HepG2 (cell line): ENCODE data around the gene RBM34. TPM values are rescaled to one million over a fixed set of nuclear protein-coding genes. Genes with fewer than 3 reads are reported as not detected.

Experiments used
- CSRNP2 ChIP-seq: sonication (generic); formaldehyde crosslinking; conservative IDR thresholded peaks from 2 replicates; pipeline ENCODE4 v1.8.0; 2022; ENCODE audit warnings: low read depth, missing genetic modification reagents
- DDIT3 ChIP-seq: sonication (generic); formaldehyde crosslinking; IDR thresholded peaks from 2 replicates; pipeline ENCODE4 v1.4.0; 2020; ENCODE audit warnings: mild to moderate bottlenecking, missing genetic modification reagents
- ELF3 ChIP-seq: IDR thresholded peaks from 2 replicates; pipeline ENCODE4 v1.6.1; 2016; ENCODE audit warnings: missing genetic modification reagents, missing compliant biosample characterization
- FOXO1 ChIP-seq: sonication (generic); formaldehyde crosslinking; IDR thresholded peaks from 2 replicates; pipeline ENCODE4 v1.4.0; 2020; ENCODE audit warnings: missing genetic modification reagents
- HNRNPL ChIP-seq: fragments of 200-400 bp; formaldehyde crosslinking; IDR thresholded peaks from 2 replicates; pipeline ENCODE4 v1.6.1; 2017; ENCODE audit warnings: mild to moderate bottlenecking, low read depth, low read length
- MEIS1 ChIP-seq: sonication (generic); formaldehyde crosslinking; IDR thresholded peaks from 2 replicates; pipeline ENCODE4 v1.9.0; 2021; ENCODE audit warnings: mild to moderate bottlenecking, missing genetic modification reagents, moderate library complexity, borderline replicate concordance
- MLXIP ChIP-seq: sonication (generic); formaldehyde crosslinking; IDR thresholded peaks from 2 replicates; pipeline ENCODE4 v1.9.0; 2021; ENCODE audit warnings: missing genetic modification reagents, borderline replicate concordance
- POLR2AphosphoS5 ChIP-seq: IDR thresholded peaks from 2 replicates; pipeline ENCODE4 v1.6.1; 2012; ENCODE audit warnings: low read depth, low read length
- SALL2 ChIP-seq: sonication (generic); formaldehyde crosslinking; IDR thresholded peaks from 2 replicates; pipeline ENCODE4 v1.8.1; 2023; ENCODE audit warnings: mild to moderate bottlenecking, missing genetic modification reagents, inconsistent platforms
- SIN3A ChIP-seq: IDR thresholded peaks from 2 replicates; pipeline ENCODE4 v1.6.1; 2011; ENCODE audit warnings: low read depth, mild to moderate bottlenecking, control low read depth, low read length, borderline replicate concordance
- SPEN ChIP-seq: sonication (generic); formaldehyde crosslinking; IDR thresholded peaks from 2 replicates; pipeline ENCODE4 v1.5.1; 2020; ENCODE audit warnings: low read depth, mild to moderate bottlenecking, missing genetic modification reagents
- SUZ12 ChIP-seq: fragments of 150-350 bp; IDR thresholded peaks from 2 replicates; pipeline ENCODE4 v1.6.1; 2014; ENCODE audit warnings: low read depth, low read length
- TIGD3 ChIP-seq: sonication (generic); formaldehyde crosslinking; IDR thresholded peaks from 2 replicates; pipeline ENCODE4 v1.5.1; 2020; ENCODE audit warnings: mild to moderate bottlenecking, missing genetic modification reagents, borderline replicate concordance
- TP53 ChIP-seq: sonication (generic); formaldehyde crosslinking; conservative IDR thresholded peaks from 2 replicates; pipeline ENCODE4 v1.4.0; 2020; ENCODE audit warnings: missing genetic modification reagents
- TSC22D2 ChIP-seq: sonication (generic); formaldehyde crosslinking; IDR thresholded peaks from 2 replicates; pipeline ENCODE4 v1.5.1; 2020; ENCODE audit warnings: missing genetic modification reagents, mild to moderate bottlenecking, borderline replicate concordance
- ZNF276 ChIP-seq: sonication (generic); formaldehyde crosslinking; IDR thresholded peaks from 2 replicates; pipeline ENCODE4 v1.4.0; 2020; ENCODE audit warnings: mild to moderate bottlenecking, low read depth, missing genetic modification reagents
- ZNF691 ChIP-seq: sonication (generic); formaldehyde crosslinking; IDR thresholded peaks from 2 replicates; pipeline ENCODE4 v1.4.0; 2020; ENCODE audit warnings: missing genetic modification reagents, low read depth, mild to moderate bottlenecking, borderline replicate concordance
- ZNF850 ChIP-seq: sonication (generic); formaldehyde crosslinking; conservative IDR thresholded peaks from 2 replicates; pipeline ENCODE4 v1.9.0; 2021; ENCODE audit warnings: mild to moderate bottlenecking, missing genetic modification reagents
- polyA plus RNA-seq, 8 experiments: library from polyadenylated mRNA; depleted of rRNA in 3 of 8; stranded (reverse) in 7 of 8; unstranded in 1 of 8; fragments of >200 nt; fragmentation: Illumina TruSeq in 4 of 8; extraction: Trizol in 4 of 8; gene quantifications; 2 replicates each; pipeline versions ENCODE4 v1.2.1 to v1.2.3, GENCODE V29; 2011 to 2016; ENCODE audit warnings: low read depth in 4 of 8, missing spikeins in 1 of 8, mixed read lengths in 1 of 8; ENCODE audit not compliant: insufficient read depth in 1 of 8
- total RNA-seq, 5 experiments: library from RNA; depleted of rRNA; stranded (reverse); fragments of >200 nt; fragmentation: Illumina TruSeq; extraction: Trizol; gene quantifications; 2 replicates each; pipeline ENCODE4 v1.2.3, GENCODE V29; 2016; ENCODE audit warnings: low read depth in 1 of 5

The RBM34 gene
- total and polyA plus RNA-seq, 2 of the 13 experiments (the other 11 are each of a cell fraction or from before 2014, with no cell fraction given): 34.7 to 73.0 TPM

GRCh38 chr1:235128456-235129328, 32.4 kb downstream of the RBM34 start, which contains the start of gene TOMM20 (continued):
- TF ChIP-seq SUZ12 (no peak), ZNF850 (no peak), SPEN (CRISPR knock-in tag) (peak; percentile 90), TIGD3 (CRISPR knock-in tag) (peak; percentile 21; the same call in 1 of the 2 replicates), MEIS1 (CRISPR knock-in tag) (no peak; the same call in 1 of the 2 replicates), TP53 (peak; percentile 47; the same call in 1 of the 2 replicates), MLXIP (CRISPR knock-in tag) (0 out of 2 replicates have a peak, but pooled peaks have one; percentile 61), TSC22D2 (CRISPR knock-in tag) (no peak; the same call in 1 of the 2 replicates), SALL2 (CRISPR knock-in tag) (peak; percentile 91), POLR2AphosphoS5 (peak; percentile 96), FOXO1 (peak; percentile 26; the same call in 1 of the 2 replicates), ELF3 (CRISPR knock-in tag) (peak; percentile 84), CSRNP2 (CRISPR knock-in tag) (no peak), ZNF276 (CRISPR knock-in tag) (peak; percentile 85), DDIT3 (CRISPR knock-in tag) (no peak), ZNF691 (CRISPR knock-in tag) (peak; percentile 69; the same call in 1 of the 2 replicates), HNRNPL (no peak), SIN3A (peak; percentile 78; the same call in 1 of the 2 replicates)
